NCI-H1417 treated with DMSO at 0.1 percent for 48 hours (cell line): ENCODE measurements around the gene NFATC1.

Experiments
- DNase-seq: peaks from one replicate; lab custom pipeline; 2025; lab: John Stamatoyannopoulos, UW

Gene NFATC1

DNA sequence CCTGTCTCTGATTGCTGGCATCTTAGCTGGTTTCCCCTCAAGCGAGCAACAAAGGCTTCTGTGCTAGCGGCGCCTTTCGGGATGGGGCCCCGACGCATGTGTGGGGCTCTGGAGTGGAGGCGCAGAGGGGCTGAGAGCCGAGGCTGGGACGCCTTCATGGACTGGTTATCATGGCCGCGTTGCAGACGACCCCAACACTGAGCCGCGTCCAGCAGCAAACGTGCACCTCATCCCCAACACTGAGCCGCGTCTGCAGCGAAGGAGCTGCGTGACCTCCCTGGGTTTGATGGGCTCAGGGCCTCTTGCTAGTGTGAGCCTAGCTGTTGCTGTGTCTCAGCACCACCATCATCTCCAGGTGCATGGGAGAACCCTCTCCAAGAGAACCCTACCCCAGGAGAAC is 160.2 kb downstream of the NFATC1 start:
- DNase-seq, result no peak

DNA sequence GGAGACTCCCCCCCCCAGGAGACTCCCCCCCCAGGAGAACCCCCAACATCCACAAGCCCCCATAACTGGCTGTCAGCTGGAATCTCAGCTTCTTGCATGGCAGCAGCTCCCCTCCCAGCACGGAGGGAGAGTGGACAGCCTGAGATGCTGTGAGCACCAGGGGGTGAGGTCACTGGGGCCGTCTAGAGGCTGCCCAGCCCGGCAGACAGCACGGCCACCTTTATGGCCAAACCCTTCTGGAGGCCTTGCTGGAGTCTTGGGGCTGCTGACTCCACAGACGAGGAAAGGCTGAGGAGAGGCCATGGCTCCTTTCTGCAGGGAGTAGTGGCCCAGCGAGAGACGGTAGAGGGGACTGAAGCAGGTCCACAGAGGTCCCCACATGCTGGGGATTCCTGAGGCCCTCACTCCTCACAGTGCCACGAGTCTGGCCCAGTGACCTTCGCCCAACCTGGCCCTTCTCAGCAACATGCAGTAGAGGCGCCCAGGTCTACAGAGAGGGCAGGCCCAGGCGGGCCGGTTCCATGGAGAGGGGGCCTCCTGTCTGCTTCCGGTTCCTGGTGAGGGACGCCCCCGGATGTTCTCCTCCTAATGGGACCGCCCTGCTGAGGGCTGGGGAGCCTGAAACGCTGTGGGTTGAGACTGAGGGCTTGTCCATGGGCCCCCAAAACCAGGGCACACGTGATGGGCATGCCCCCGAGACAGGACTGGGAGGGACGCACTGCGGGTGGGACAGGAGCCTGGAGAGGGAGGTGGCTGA is 161.3 kb downstream of the NFATC1 start:
- DNase-seq, result no peak

DNA sequence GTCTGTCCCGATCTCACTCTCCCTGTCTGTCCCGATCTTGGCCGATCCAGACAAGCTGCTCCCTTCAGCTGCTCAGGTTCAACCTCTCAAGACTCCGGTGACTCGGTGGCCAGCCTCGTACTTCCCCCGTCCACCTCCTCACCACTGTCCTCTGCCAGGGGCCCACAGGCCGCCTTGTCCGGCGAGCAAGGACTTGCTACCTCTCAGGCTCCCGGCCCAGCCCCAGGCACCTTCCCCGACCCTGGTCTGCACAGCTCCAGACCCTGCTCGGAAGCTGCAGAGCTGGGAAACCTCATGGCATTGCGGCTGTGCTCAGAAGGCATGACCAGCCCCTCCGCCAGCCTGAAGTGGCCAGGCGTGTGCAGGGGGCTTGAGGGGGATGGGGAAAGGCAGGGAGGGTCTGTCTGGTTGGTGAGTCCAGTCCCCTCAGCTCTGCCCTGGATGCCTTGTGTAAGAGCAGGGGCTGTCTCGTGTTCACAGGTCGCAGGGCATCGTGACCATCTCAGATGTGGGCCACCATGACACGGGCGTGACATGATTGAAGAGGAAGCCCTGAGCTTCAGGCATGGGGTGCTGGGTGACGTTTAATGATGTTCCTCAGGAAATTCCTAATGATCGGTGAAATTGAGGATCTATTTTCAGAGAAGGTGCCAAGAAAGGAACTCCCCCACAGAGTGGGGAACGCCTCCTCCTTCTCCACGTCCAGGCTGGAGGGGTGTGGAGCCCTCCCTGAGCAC is 162.6 kb downstream of the NFATC1 start:
- DNase-seq, result no peak

DNA sequence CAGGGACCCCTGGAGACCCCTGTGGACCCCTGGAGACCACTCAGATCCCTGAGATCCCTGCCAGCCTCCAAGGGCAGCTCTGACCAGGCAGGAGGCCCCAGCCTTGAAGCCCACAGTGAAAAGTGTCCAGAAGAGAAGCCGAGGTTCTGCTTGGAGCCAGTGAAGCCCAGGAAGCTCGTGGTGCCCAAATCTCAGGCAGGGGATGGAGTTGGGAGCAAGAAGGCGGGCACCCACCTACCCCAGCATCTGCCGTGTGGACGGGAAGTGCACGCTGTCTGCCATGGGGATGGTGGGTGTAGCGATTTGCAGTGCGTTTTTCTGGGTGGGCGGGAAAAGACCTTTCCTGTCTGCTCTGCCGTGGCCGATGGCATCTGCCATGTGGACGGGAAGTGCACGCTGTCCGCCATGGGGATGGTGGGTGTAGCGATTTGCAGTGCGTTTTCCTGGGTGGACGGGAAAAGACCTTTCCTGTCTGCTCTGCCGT is 163.2 kb downstream of the NFATC1 start:
- DNase-seq, result no peak

DNA sequence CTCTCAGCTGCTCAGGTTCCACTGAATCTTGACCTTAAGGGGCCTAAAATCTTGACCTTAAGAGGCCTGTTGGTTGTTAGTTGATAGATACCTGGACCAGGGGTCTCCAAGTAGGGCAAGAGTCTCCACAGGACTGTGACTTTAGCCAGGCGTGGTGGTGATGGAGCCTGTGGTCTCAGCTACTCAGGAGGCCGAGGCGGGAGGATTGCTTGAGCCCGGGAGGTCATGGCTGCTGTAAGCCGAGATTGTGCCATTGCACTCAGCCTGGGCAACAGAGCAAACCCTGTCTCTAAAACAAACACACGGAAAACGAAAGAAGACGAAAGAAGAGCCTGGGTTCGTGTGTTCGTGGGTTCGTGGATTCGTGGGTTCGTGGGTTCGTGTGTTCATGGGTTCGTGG is 163.7 kb downstream of the NFATC1 start:
- DNase-seq, result no peak

DNA sequence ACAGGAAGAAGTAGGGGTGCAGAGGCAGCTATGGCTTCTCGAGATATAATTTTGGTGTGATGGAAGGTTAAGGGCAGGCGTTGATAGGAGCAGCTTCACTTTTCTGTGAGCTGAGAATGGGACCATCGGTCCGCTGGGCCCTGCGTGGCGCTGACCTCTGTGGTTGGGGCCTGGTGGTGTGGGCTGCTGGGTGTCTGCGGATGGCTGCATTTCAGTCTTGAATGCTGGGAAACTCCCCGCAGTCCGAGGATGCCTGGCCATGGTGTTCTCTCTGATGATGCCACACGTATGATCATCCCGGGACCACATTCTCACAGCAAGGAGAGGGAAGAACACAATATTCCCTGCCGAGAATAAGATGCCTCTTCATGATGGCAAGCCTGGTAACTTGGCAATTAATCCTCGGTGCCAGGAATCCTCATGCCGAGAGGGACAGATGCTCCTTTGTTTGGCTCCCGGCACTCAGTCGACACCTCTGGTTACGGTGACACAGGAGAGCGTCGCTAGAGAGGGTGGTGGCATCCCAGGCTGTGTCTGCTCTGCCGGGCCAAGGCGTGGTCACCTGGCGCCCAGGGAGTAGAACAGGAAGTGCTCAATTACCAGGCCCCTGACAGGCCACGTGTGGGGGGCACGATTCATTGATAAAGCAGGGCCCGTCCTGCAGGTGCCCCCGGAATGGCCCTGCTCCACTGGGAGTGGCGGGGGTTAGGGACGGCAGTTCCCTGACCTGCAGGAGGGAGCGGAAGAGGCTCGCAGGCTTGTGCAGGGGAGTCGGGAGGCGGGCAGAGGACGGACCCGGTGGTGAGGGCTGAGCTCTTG is 164.5 kb downstream of the NFATC1 start:
- no peak for DNase-seq

DNA sequence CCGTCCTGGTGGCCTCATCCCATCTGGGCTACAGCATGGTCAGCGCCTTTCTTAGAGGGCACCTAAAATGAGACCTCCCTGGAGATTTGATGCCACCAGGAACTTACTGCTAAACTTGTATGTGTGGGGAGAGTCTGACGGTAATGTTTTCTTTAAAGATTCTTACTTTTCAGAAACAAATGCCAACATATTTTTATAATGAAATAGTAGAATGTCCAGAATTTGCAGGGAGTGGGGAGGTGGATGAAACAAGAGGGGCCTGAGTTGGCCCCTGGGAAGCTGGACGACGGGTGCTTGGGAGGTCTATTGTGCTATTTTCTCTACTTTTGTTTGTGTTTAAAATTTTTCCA is 165.1 kb downstream of the NFATC1 start:
- DNase-seq, result no peak

DNA sequence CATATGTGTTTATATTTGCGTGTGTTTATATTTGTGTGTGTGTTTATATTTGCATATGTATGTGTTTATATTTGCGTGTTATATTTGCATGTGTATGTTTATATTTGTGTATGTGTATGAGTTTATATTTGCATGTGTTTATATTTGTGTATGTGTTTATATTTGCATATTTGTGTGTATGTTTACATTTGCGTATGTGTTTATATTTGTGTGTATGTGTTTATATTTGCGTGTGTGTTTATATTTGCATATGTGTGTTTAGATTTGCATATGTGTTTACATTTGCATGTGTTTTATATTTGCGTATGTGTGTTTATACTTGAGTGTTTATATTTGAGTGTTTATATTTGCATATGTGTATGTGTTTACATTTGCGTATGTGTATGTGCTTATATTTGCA is 168.2 kb downstream of the NFATC1 start:
- DNase-seq, result no peak

DNA sequence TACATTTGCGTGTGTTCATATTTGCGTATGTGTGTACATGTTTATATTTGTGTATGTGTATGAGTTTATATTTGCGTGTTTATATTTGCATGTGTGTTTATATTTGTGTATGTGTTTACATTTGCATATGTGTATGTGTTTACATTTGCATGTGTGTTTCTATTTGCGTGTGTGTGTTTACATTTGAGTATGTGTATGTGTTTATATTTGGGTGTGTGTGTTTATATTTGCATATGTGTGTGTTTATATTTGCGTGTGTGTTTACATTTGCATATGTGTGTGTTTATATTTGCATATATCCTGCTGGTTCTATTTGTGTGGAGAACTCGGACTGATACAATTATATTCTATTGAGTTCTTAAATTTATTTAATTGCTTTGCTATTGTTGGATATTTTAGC is 168.7 kb downstream of the NFATC1 start:
- no peak for DNase-seq

DNA sequence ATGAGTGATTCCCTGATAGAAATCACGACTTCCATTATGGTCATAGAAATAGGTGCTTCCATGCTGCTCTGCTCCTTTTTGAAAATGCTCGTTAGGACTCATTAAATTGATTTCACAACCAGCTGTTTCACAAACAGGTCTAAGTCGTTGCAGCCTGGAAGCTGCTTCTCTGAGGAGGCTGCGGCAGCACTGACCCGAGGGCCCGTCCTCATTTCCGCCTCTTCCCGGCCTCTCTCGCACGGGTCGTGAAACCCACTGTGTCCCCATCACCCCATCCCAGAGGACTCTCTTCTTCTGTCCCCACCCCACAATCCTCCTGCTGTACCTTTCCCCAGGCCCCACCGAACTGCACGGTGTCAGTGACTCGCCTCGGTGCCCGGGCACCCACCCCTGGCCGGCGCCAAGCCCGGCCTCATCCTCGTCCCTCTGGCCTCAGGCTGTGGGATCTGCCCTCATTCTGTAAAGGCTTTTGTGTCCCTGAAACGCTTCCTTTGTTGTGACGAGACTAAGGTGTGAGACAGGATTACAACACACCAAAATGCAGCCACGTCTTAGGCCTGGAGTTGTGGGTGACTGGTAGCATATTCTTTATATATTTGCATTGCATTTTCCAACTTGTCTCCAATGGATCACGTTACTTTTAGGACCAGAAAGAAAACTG is 171.2 kb downstream of the NFATC1 start:
- DNase-seq, result no peak

DNA sequence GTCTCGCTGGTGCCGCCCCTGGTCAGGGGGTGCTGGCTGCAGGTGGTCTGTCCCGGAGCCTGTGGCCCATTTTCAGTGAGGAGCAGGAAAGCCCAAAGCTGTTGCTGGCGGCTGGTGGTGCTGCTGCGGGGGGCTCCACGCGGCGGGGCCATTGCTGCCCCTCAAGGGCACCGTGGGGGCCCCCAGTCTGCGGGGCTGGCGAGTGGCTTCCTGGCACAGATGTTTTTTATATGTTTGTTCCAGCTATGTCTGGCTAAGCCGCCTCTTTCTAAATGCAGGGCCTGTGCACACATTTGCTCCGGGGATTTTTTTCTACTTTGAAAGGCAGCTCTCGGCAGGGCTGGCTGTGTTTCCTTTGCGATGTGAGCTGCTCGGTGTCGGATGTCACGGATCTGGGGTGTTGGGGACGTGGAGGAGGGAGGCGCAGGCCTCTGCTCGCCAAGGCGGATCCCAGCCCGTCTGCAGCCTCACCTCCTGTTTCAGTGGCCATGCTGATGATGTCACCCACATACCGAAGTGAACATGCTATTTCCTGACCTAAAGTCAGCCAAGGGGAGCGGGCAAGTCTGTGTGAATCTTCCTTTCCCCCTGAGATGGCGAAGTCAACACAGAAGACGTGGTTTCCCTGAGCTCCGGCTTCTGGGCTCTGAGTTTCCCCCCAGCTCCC is 171.9 kb downstream of the NFATC1 start:
- DNase-seq, result no peak

DNA sequence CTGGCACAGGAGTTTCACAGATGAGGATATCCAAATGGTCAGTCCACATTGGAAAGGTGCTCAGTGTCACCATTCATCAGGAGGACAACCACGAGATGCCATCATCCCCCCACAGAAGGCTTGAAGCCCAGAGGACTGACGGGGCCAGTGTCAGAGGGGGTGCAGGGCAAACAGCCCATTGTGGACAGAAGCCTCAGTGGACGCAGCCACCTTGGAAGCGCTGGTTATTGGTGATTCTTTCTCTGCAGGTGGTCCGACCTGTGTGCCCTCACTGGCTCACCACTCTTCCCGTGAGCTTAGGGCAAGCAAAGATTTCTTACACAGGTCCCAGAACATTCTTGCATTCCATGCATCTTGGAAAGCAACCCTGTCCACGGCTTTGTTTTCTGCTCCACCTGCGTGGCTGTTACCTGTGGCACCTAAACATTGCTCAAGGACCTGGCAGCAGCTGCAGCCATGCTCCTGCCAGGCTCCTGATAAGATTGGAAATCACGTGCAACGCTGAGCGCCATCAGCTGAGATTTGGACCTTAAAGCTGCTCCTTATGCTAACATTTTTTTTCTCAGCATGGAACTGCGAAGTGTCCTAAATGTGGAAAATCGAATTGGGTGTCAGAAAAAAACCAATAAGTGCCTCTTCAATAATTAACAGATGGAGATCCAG is 172.9 kb downstream of the NFATC1 start:
- no peak for DNase-seq

DNA sequence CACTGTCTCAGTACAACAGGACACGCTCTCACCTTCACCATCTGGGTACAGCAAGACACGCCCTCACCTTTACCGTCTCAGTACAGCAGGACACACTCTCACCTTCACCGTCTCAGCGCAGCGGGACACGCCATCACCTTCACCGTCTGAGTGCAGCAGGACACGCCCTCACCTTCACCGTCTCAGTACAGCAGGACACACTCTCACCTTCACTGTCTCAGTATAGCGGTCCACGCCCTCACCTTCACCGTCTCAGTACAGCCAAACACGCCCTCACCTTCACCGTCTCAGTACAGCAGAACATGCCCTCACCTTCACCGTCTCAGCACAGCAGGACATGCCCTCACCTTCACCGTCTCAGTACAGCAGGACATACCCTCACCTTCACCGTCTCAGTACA is 174.0 kb downstream of the NFATC1 start:
- DNase-seq, result no peak

DNA sequence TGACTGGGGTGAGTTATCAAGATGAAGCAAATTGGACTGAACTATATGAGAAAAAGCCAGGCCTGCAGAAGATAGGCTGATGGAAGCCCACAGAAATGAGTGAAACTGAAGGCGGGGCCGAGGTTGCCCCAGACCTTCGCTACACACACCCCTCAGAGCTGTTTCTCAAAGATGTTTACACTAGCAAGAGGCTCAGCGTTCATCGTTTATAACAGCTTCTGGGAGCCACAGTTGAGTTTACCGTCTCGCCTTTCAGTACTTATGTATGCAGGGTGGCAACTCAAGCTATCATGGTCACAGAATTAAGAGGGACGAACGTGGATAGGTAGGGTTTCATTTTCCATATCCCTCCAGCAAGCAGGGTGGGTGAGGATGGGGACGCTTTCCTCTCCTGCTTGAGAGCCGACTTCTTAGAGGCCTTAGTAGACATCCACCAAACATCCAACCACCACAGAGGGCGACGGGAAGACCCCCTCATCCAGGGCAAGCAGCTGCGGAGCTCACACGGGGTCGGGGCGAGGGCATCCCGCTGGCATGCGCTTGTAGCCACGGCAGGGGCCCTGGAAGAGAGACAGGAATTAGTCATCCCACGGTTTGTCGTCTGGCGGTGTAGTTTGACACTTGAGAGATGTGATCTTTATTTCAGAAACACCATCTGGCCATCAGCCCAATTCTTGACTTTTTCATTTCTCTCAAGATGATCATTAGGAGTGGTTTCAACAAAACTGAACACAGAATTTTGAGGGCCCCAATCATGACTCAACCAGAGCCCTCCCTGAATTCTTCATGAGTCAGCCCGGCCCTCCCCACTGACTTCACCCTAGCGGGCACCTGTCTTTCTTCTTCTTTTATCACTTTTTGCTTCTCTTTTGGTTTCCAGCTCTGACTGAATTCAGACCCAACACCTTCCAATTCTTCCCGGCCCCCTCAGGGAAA is 174.8 kb downstream of the NFATC1 start:
- no peak for DNase-seq

DNA sequence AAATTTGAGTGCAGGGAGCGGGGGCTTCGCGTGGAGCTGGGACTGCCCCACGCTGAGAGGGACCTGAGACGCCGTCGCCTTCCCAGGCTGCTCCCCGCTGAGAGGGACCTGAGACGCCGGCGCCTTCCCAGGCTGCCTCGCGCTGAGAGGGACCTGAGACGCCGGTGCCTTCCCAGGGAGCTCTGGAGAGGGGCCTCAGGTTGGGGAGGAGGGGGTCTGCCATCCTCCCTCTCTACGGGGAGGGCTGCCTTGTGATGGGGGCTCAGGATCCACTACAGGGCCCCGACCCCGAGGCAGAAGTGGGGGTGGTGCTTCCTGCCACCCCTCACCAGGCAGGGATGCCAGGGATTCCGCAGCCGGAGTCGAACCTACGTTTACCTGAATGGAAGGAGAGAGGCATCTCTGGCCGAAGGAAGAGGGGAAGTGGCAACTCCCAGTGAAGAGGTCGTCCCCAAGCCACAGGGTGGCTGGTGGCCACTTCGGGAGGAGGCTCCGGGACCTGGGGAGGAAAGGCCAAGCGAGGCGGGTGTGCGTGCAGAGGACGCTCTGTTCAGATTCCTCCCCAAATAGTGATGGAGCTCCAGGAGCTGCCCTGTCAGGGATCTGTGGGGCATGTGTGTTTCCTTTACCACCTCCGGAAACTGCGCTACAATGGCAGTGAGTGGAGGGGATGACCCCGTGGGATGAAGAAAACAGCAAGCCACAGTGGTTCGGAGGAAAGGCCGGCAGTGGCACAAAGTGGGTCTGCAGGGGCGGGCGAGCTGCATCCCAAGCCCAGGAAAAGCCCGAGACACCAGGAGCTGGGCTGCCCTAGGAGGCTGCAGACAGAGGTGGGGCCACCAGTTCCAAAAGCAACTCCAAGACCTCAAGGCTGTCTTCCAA is 175.7 kb downstream of the NFATC1 start:
- no peak for DNase-seq

DNA sequence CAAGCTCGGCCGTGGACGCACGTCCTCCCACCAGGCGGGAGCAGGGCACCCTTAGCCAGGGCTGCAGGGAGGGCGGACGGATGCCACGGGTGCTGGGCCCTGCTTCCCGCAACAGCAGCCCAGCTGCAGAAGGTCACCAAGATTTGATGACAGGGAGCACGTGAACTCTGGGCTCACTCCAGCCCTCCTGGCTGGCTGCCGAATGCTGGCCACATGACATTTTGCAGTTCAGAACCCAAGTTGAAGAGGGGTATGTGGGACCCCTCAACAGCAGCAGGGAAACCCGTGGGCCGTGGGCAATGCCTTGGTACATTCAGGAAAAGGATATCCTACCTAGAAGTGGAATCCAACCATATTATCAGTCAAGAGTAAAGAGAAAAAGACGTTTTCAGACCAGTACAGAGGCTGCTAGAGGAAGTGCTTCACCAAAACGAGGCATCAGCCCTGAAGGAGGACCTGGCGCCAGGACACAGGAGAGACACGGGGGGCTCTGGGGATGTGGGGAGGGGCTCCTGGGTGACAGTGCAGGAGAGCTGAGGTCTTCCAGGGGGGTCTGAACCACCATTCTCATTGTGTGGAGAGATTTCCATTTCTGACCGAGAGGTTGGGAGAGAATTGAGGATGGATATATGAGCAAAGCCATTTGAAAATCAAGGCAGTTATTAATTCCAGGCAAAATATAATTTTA is 176.5 kb downstream of the NFATC1 start:
- DNase-seq, result no peak

DNA sequence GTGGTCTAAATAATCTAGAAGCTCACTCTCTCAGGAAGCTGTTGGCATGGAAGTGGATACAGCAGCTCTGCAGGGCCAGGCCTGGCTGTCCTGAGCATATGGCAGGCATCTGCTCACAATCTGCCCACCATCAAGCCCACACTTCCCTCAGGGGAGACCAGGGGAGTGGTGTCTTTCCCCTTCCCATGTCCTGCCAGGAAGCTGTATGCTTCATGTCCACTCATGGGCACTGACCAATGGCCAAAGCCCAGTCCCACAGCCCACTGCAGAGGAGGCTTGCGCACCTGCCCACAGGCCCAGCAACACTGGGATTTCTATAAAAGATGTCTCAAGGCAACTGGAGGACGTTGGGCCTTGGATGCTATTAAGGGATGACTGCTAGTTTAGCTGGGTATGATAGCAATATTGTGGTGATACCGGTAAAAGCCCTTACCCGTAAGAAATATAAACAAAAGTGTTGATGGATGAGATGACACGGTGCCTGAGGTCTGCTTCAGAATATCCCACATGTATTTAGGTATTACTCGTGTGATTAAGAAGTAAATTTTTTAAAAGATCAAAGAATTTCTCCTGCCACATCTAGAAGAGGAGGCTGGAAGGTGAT is 177.2 kb downstream of the NFATC1 start:
- DNase-seq, result no peak

DNA sequence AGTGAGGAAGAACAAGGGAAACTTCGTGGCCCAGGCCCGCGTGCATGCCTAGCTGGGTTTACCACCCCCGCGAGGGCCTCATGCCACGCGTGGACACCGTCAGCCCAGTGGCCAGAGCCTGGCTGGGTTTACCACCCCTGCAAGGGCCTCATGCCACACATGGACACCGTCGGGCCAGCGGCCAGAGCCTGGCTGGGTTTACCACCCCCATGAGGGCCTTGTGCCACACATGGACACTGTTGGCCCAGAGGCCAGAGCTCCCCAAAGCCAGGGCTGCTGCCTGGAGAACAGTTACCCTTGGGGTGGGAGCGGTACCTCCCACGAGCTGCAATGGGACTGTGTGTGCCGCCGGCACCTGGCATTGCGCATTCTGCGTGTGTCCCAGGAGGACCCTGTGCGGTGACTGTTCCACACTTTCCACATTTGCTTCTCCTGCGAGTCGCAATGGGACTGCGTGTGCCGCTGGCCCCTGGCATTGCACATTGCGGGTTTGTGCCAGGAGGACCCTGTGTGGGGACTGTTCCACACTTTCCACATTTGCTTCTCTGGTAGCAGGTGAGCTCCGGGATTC is 178.3 kb downstream of the NFATC1 start:
- DNase-seq, result no peak
